Measurements from ENCODE around the gene NRXN3. TPM values are rescaled to one million over a fixed set of nuclear protein-coding genes. Genes with fewer than 3 reads are reported as not detected.

NRXN3 gene
- polyA plus RNA-seq, 1 experiment: 1.1 TPM

- Histone ChIP-seq H3K9me3 (ENCODE audit: control insufficient read depth, insufficient read depth, low read length) (no peaks in the 10 kb centered on the region), H3K27ac (ENCODE audit: low read depth, low read length) (no peak overlapping the region), H3K27me3 (ENCODE audit: control insufficient read depth, insufficient read depth, low read length) (no peaks in the 10 kb centered on the region), H3K4me3 (ENCODE audit: low read depth, low read length) (no peak overlapping the region)
- CTCF ChIA-PET: no interaction called here
- no peak for DNase-seq (ENCODE audit: low read depth, low spot score)
- POLR2A ChIA-PET: no interaction called here
- no peak for TF ChIP-seq CTCF (IDR thresholded peaks at IDR 0.05; ENCODE audit: low read depth, low read length)
These were observed 594.5 kb downstream of the NRXN3 start for GRCh38 chr14:78764645-78765044.

GRCh38 chr14:78767436-78767835 is 597.3 kb downstream of the NRXN3 start:
- H3K9me3 ChIP-seq (ENCODE audit: control insufficient read depth, insufficient read depth, low read length): peaks cover 3% of the 10 kb centered on the region
- H3K4me3 ChIP-seq (ENCODE audit: low read depth, low read length): no peak overlapping the region
- no peak for TF ChIP-seq CTCF (IDR thresholded peaks at IDR 0.05; ENCODE audit: low read depth, low read length)
- DNase-seq (ENCODE audit: low read depth, low spot score): no peak
- no peak overlapping the region for H3K27ac ChIP-seq (ENCODE audit: low read depth, low read length)
- ChIA-PET CTCF (no interaction called here), POLR2A (no interaction called here)
- H3K27me3 ChIP-seq (ENCODE audit: control insufficient read depth, insufficient read depth, low read length): no peaks in the 10 kb centered on the region

- POLR2A ChIA-PET: no interaction called here
- no peak for DNase-seq (ENCODE audit: low read depth, low spot score)
- Histone ChIP-seq H3K9me3 (ENCODE audit: control insufficient read depth, insufficient read depth, low read length) (no peaks in the 10 kb centered on the region; the same call in 1 of the 2 replicates), H3K27ac (ENCODE audit: low read depth, low read length) (no peak overlapping the region), H3K27me3 (ENCODE audit: control insufficient read depth, insufficient read depth, low read length) (no peaks in the 10 kb centered on the region), H3K4me3 (ENCODE audit: low read depth, low read length) (no peak overlapping the region)
- CTCF ChIA-PET: no interaction called here
- no peak for TF ChIP-seq CTCF (IDR thresholded peaks at IDR 0.05; ENCODE audit: low read depth, low read length)
These were observed 612.4 kb downstream of the NRXN3 start for GRCh38 chr14:78782551-78782950.

GRCh38 chr14:78785265-78785664 is 615.1 kb downstream of the NRXN3 start:
- ChIA-PET POLR2A (no interaction called here), CTCF (no interaction called here)
- no peaks in the 10 kb centered on the region; the same call in 1 of the 2 replicates for H3K9me3 ChIP-seq (ENCODE audit: control insufficient read depth, insufficient read depth, low read length)
- no peak for TF ChIP-seq CTCF (IDR thresholded peaks at IDR 0.05; ENCODE audit: low read depth, low read length)
- no peak for DNase-seq (ENCODE audit: low read depth, low spot score)
- H3K27me3 ChIP-seq (ENCODE audit: control insufficient read depth, insufficient read depth, low read length): no peaks in the 10 kb centered on the region
- no peak overlapping the region for H3K4me3 ChIP-seq (ENCODE audit: low read depth, low read length)
- no peak overlapping the region for H3K27ac ChIP-seq (ENCODE audit: low read depth, low read length)

- no peak for TF ChIP-seq CTCF (IDR thresholded peaks at IDR 0.05; ENCODE audit: low read depth, low read length)
- no peak for DNase-seq (ENCODE audit: low read depth, low spot score)
- ChIA-PET CTCF (no interaction called here), POLR2A (no interaction called here)
- H3K27ac ChIP-seq (ENCODE audit: low read depth, low read length): no peak overlapping the region
- H3K27me3 ChIP-seq (ENCODE audit: control insufficient read depth, insufficient read depth, low read length): no peaks in the 10 kb centered on the region
- no peak overlapping the region for H3K4me3 ChIP-seq (ENCODE audit: low read depth, low read length)
- no peaks in the 10 kb centered on the region; the same call in 1 of the 2 replicates for H3K9me3 ChIP-seq (ENCODE audit: control insufficient read depth, insufficient read depth, low read length)
These were observed 618.5 kb downstream of the NRXN3 start for GRCh38 chr14:78788467-78789360.

Measured in AG04450 (cell line).